ENCODE results near the gene PSKH1. TPM values are rescaled to one million over a fixed set of nuclear protein-coding genes. Genes with fewer than 3 reads are reported as not detected.
A peak's percentile ranks its signal among the peaks of the same experiment; 100 is the strongest.

PSKH1 gene
- total and polyA plus RNA-seq, 9 of the 15 experiments (the other 6 are each of a cell fraction or from before 2014, with no cell fraction given), result 0.96 to 20.9 (median 9.4) TPM

- TF ChIP-seq ZBTB26 (CRISPR knock-in tag; IDR thresholded peaks at IDR 0.05) (no peak), ZBTB11 (CRISPR knock-in tag; IDR thresholded peaks at IDR 0.05) (peak in 1 of 3 experiments; percentile 37; a peak in 1 of 6 replicates), ZBTB8A (IDR thresholded peaks at IDR 0.05; ENCODE audit: partially characterized antibody) (no peak), POLR2B (IDR thresholded peaks at IDR 0.05; ENCODE audit: low read depth, partially characterized antibody) (peak; percentile 44), MYNN (IDR thresholded peaks at IDR 0.05) (0 out of 2 replicates have a peak, but pooled peaks have one; percentile 7), MYNN (CRISPR knock-in tag; IDR thresholded peaks at IDR 0.05) (no peak), THRB (CRISPR knock-in tag; conservative IDR thresholded peaks at IDR 0.05) (no peak), POLR2G (IDR thresholded peaks at IDR 0.05; ENCODE audit: low read depth, low read length) (peak; percentile 66), ZNF512 (tag; IDR thresholded peaks at IDR 0.05) (no peak), POLR2AphosphoS2 (IDR thresholded peaks at IDR 0.05; ENCODE audit: low read length) (peak; percentile 75), ZNF282 (CRISPR knock-in tag; IDR thresholded peaks at IDR 0.05) (no peak), HDAC1 (IDR thresholded peaks at IDR 0.05) (0 out of 4 replicates have a peak, but pooled peaks of 1 of the 2 experiments have one; percentile 7), VEZF1 (CRISPR knock-in tag; IDR thresholded peaks at IDR 0.05) (peak; percentile 36; the same call in 1 of the 2 replicates)
These were observed 50.8 kb downstream of the PSKH1 start, which contains the start of gene LCAT (continued) for GRCh38 chr16:67943619-67944504.
